LNCaP clone FGC (cell line): Measurements from ENCODE around the gene LAMA2.

ENCODE experiments used
- DNase-seq: peaks from one replicate; pipeline ENCODE4 v3.0.0-alpha.2; 2011; ENCODE audit warnings: low read depth
- H3K4me3 ChIP-seq: 2 replicates; pipeline ENCODE4 v1.5.1; 2011; ENCODE audit warnings: mild to moderate bottlenecking, low read depth, low read length, control low read depth
- TF ChIP-seq, protein P1 (sequence below): IDR thresholded peaks from 2 replicates; pipeline ENCODE4 v1.5.1; 2012; ENCODE audit warnings: mild to moderate bottlenecking; ENCODE audit not compliant: control insufficient read depth, insufficient read depth; ENCODE audit errors: extremely low read depth

The LAMA2 gene

DNA sequence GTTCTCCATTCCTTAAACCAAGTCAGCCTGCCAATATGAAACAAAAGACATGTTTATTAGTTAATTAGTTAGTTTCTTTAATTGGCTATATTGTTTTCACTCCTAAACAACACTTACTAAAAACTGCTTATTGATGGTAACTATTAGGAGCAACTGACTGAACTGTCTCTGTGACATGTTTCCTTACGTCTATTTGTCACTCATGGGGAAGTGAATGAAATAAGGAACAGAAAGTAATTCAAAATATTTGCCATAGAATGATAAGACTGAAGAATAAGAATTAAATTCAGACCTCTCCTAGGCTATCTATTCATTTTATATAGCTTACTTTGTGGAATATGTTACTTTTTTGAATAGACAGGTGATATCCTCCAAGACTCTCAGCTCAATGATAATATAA, 217.2 kb downstream of the LAMA2 start:
- no peak for DNase-seq
- TF ChIP-seq, protein P1, sequence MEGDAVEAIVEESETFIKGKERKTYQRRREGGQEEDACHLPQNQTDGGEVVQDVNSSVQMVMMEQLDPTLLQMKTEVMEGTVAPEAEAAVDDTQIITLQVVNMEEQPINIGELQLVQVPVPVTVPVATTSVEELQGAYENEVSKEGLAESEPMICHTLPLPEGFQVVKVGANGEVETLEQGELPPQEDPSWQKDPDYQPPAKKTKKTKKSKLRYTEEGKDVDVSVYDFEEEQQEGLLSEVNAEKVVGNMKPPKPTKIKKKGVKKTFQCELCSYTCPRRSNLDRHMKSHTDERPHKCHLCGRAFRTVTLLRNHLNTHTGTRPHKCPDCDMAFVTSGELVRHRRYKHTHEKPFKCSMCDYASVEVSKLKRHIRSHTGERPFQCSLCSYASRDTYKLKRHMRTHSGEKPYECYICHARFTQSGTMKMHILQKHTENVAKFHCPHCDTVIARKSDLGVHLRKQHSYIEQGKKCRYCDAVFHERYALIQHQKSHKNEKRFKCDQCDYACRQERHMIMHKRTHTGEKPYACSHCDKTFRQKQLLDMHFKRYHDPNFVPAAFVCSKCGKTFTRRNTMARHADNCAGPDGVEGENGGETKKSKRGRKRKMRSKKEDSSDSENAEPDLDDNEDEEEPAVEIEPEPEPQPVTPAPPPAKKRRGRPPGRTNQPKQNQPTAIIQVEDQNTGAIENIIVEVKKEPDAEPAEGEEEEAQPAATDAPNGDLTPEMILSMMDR: no peak
- H3K4me3 ChIP-seq: no peak overlapping the region

DNA sequence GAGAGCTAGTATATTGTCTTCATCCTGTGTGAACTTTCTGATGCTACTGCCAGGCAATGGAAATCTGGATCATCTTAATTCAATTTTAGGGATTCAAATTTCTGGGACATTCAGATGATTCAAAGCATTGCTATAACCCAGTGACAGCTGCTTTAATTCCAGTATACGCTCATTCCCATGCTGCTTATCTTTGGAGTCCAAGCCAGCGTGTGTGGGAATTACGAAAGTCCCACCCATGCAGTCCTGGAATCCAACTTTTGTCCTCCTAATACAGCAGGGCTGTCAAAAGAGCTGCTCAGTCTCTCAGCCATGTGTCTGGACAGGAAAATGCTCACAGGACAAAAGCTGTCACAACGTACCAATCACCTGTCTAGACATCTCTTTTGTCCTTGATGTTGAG, 219.8 kb downstream of the LAMA2 start:
- no peak for DNase-seq
- no peak overlapping the region for H3K4me3 ChIP-seq
- TF ChIP-seq, protein P1: no peak

DNA sequence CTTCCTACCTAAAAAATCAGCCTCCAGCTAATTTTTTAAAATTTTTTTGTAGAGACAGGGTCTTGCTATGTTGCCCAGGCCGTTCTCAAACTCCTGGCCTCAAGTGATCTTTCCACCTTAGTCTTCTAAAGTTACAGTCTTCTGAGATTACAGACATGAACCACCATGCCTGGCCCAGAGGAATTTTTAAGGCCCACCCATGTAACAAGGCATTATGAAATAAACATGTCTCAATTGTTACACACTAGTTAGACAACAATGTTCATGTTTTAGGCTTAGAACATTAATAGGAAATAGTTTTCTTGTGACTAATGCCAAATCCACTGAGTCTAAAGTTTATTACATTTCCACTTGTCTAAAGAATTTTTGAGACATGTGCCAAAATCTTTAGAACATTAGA, 221.2 kb downstream of the LAMA2 start:
- H3K4me3 ChIP-seq: no peak overlapping the region
- TF ChIP-seq, protein P1: no peak
- no peak for DNase-seq

DNA sequence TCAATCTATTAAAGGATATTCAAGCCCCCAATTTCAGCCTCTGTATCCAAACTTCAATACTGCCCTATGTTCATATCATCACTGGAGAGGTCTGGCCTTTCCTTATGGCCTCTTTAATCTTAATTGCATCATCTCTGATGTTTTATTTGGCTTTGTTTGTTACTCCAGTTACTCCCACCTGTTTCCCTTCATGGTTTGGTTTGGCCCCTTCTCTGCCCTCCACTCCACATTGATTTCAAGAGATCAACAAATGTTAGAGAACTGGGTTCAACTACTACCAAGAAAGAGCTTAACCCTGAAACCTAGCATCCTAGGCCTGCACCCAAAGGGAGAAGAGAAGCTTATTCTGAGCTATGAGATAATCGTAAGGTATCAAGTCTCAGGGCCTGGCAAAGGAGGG, 221.6 kb downstream of the LAMA2 start:
- TF ChIP-seq, protein P1: no peak
- DNase-seq: no peak
- no peak overlapping the region for H3K4me3 ChIP-seq

DNA sequence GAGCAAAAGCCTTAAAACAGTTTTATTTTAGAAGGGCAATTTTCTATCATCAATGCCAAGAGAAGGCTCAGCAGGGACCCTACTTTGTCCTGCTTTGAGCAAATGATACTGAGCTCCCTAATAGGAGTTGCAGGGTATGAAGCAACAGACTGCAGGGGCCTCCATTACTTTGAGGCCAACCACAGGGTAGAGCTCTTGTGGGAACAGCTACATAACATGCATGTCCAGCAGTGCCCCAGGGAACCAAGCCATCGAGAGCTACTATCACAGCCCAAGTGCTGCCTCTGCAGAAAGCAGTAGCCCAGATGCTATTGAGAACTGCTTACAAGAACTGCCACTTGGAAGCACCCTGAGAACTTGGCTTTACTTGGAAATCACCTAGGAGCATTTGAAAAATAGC, 222.1 kb downstream of the LAMA2 start:
- no peak overlapping the region for H3K4me3 ChIP-seq
- TF ChIP-seq, protein P1: no peak
- no peak for DNase-seq

DNA sequence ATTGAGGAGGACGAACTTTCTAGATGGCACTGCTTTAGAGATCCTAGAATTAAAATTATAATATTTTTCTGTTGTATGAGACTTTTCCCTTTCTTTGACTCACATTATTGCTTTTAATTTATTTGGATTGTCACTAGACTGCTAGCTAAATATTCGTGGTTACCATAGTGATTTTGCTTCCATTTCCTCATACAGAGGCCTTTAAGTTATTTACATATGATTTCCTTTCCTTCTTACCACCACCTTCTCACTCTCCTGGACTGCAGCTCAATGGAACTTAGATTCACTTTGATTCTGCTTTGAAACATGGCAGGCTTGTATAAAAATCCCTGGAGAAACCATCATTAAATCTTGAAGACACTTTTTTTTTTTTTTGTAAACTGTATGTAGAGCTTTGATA, 222.9 kb downstream of the LAMA2 start:
- TF ChIP-seq, protein P1: no peak
- no peak overlapping the region for H3K4me3 ChIP-seq
- DNase-seq: no peak

DNA sequence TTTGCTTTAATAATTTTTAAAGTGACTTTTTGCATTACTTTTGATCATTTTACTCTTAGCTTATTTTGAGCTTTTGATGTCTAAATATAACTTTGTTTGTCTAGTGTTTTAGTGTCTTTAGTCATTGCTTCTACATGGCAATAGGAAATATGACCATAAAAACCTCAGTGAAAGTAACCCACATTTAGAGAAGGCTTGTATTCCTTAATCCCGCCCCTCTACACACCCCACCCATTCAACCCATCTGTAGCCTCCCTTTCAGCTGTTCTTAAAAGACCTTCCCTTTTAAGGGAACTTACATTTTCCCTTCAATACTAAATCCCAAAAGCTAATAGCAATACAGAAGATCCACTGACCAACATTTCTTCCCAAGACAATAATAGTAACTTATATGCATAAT, 225.4 kb downstream of the LAMA2 start:
- DNase-seq: no peak
- no peak overlapping the region for H3K4me3 ChIP-seq
- TF ChIP-seq, protein P1: no peak
